Neuron (in vitro differentiated cells): ENCODE results near the gene MUC4.
"Not testable (repeated sequence)": the region's sequence is repeated elsewhere in the genome, so short reads cannot be mapped to it uniquely, and the experiment has no call there.

Experiments used
- H2AFZ ChIP-seq: one replicate; pipeline ENCODE4 v1.6.1; 2013; ENCODE audit warnings: low read depth, mild to moderate bottlenecking, inconsistent platforms, low read length, moderate library complexity
- H3K27me3 ChIP-seq: one replicate; pipeline ENCODE4 v1.6.1; 2013; ENCODE audit warnings: low read length; ENCODE audit not compliant: insufficient read depth
- H3K36me3 ChIP-seq: one replicate; pipeline ENCODE4 v1.6.1; 2013; ENCODE audit warnings: low read length; ENCODE audit not compliant: insufficient read depth
- H3K4me1 ChIP-seq: one replicate; pipeline ENCODE4 v1.6.1; 2013; ENCODE audit warnings: low read length; ENCODE audit not compliant: insufficient read depth
- H3K4me3 ChIP-seq: 2 replicates; pipeline ENCODE4 v1.5.1; 2013; ENCODE audit warnings: mild to moderate bottlenecking, low read length, moderate library complexity
- H3K9me3 ChIP-seq: one replicate; pipeline ENCODE4 v1.6.1; 2013; ENCODE audit warnings: low read length

The MUC4 gene

GRCh38 chr3:195815169-195815771 is 3.5 kb upstream of the MUC4 start:
- H3K27me3 ChIP-seq: peaks cover 43% of the 10 kb centered on the region
- H3K4me3 ChIP-seq: no peak overlapping the region
- peaks cover 6% of the 10 kb centered on the region for H3K9me3 ChIP-seq
- H2AFZ ChIP-seq: no peak overlapping the region
- H3K36me3 ChIP-seq: no peaks in the 10 kb centered on the region
- H3K4me1 ChIP-seq: no peaks in the 10 kb centered on the region

- no peaks in the 10 kb centered on the region for H3K36me3 ChIP-seq
- no peak overlapping the region for H2AFZ ChIP-seq
- peaks cover 6% of the 10 kb centered on the region for H3K9me3 ChIP-seq
- H3K4me1 ChIP-seq: no peaks in the 10 kb centered on the region
- H3K27me3 ChIP-seq: peaks cover 42% of the 10 kb centered on the region
- H3K4me3 ChIP-seq: no peak overlapping the region
Measured at GRCh38 chr3:195813916-195814640, 2.3 kb upstream of the MUC4 start.

GRCh38 chr3:195812366-195812765 is 637 bp upstream of the MUC4 start:
- Histone ChIP-seq H2AFZ (no peak overlapping the region), H3K4me3 (no peak overlapping the region), H3K9me3 (peaks cover 6% of the 10 kb centered on the region), H3K4me1 (no peaks in the 10 kb centered on the region), H3K27me3 (peaks cover 47% of the 10 kb centered on the region), H3K36me3 (no peaks in the 10 kb centered on the region)

DNA sequence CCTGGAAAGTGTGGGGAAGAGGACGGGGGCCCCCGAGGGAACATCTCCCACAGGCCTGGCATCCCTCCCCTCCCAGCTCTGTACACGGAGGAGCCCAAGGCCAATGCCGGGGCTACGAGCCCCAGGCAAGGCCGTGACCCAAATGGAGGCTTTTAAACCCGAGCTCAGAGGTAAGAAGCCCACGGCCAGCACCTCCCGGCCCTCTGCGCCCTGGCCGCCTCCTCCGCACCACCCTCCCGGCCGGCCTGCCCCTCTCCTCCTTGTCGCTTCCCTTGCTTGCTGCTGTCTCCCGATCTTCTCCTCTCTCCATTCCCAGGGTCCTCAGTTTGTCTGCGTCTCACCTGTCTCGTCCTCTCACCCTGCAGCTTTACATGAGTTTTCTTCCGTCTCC is 1.3 kb downstream of the MUC4 start:
- Histone ChIP-seq H3K9me3 (peaks cover 6% of the 10 kb centered on the region), H3K27me3 (peaks cover 51% of the 10 kb centered on the region), H3K36me3 (no peaks in the 10 kb centered on the region), H3K4me3 (no peak overlapping the region), H2AFZ (no peak overlapping the region), H3K4me1 (no peaks in the 10 kb centered on the region)

GRCh38 chr3:195809796-195810454 is 1.8 kb downstream of the MUC4 start:
- H3K4me3 ChIP-seq: no peak overlapping the region
- H3K9me3 ChIP-seq: peaks cover 6% of the 10 kb centered on the region
- H3K4me1 ChIP-seq: no peaks in the 10 kb centered on the region
- peaks cover 47% of the 10 kb centered on the region for H3K27me3 ChIP-seq
- no peaks in the 10 kb centered on the region for H3K36me3 ChIP-seq
- H2AFZ ChIP-seq: no peak overlapping the region

DNA sequence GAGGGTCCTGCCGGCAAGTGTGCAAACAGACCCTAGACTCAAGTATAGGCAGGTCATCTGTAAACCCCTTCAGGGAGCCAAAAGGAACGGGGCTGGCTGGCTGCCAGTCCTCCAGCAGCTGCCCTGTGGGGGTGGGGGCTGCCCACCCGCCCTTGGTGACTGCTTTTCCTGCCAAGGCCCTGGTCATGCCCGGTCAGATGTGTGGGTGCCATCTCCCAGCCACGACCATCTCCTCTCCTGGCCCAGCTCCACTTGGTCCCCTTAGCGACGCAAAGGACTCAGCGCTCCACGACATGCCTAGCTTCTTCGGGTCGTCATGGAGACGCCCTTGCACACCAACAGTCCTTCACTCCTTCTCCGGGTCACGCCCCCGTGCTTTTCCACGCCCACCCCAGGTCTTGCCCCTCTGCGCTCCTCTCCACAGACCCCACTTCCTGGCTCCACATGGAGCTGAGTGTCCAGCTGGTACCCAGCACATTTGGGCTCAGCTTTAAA is 2.4 kb downstream of the MUC4 start:
- Histone ChIP-seq H3K36me3 (no peaks in the 10 kb centered on the region), H3K4me3 (no peak overlapping the region), H3K27me3 (peaks cover 42% of the 10 kb centered on the region), H2AFZ (no peak overlapping the region), H3K9me3 (peaks cover 6% of the 10 kb centered on the region), H3K4me1 (no peaks in the 10 kb centered on the region)

DNA sequence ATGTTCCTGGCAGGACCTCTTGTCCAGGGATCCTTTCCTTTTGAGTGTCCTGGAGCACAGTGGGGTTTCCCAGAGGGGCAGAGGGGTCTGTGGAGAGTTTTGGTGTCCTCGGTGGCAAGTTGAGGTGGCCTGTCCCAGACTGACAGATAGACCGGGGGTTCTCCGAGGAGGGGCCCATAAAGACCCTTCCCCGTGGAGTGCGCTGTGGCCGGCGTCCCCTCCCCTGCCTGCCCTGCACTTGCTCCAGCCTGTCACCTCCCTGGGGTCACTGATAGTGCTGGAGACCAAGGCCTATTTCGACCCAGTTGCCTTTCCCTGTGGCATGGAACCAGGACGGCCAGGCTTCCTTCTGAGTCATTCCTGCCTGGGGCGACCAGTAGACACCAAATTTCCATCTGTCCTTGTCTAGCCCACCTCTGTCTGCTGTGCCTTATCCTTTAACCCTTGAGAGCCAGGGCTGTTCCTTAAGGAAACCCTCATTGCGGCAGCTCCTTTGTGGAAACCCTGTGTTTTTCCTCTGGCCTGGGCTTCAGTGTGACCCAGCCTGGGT is 2.9 kb downstream of the MUC4 start:
- no peak overlapping the region for H2AFZ ChIP-seq
- H3K36me3 ChIP-seq: no peaks in the 10 kb centered on the region
- H3K27me3 ChIP-seq: peaks cover 37% of the 10 kb centered on the region
- H3K9me3 ChIP-seq: peaks cover 6% of the 10 kb centered on the region
- no peaks in the 10 kb centered on the region for H3K4me1 ChIP-seq
- H3K4me3 ChIP-seq: no peak overlapping the region

DNA sequence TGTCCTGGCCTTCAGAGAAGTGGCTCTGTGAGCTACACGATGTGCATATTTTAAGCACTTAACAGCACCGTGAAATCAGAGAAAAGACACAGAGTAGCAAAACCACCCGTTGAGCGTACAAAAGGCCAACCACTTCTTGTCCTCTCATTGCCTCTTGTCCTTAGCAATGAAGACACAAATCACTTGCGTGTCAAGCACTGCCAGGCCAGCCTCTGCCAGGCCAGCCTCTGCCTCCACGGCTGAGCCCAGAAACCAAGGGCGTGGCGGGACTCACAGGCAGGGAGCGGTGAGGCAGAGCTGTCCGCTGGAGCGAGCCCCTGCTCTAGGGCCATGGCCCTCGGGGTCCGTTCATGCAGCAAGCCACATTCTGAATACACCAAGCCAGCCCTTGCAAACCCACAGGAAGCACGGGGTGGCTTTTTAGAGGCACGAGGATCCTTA is 4.0 kb downstream of the MUC4 start:
- Histone ChIP-seq H3K9me3 (peaks cover 3% of the 10 kb centered on the region), H3K4me3 (no peak overlapping the region), H3K36me3 (no peaks in the 10 kb centered on the region), H3K4me1 (no peaks in the 10 kb centered on the region), H2AFZ (no peak overlapping the region), H3K27me3 (peaks cover 36% of the 10 kb centered on the region)

DNA sequence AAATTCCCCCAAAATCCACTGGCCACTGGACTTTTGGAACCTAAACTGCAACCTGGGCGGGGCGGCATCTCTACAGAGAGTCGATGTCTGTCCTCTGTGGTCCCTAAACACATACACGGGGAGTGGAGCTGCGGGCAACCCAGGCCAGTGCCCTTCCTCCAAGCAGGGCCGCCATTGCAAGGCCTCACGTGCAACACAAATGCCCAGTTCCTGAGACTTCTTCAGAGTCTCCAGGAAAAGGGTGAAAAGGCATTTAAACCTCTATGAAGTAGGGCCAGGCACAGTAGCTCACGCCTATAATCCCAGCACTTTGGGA is 4.9 kb downstream of the MUC4 start:
- Histone ChIP-seq H3K9me3 (no peaks in the 10 kb centered on the region), H3K36me3 (no peaks in the 10 kb centered on the region), H3K27me3 (peaks cover 36% of the 10 kb centered on the region), H3K4me3 (no peak overlapping the region), H3K4me1 (no peaks in the 10 kb centered on the region), H2AFZ (no peak overlapping the region)

- peaks cover 36% of the 10 kb centered on the region for H3K27me3 ChIP-seq
- H3K9me3 ChIP-seq: no peaks in the 10 kb centered on the region
- H3K4me3 ChIP-seq: no peak overlapping the region
- H3K36me3 ChIP-seq: no peaks in the 10 kb centered on the region
- H2AFZ ChIP-seq: no peak overlapping the region
- no peaks in the 10 kb centered on the region for H3K4me1 ChIP-seq
Measured at GRCh38 chr3:195806211-195806915, 5.4 kb downstream of the MUC4 start.

- H3K27me3 ChIP-seq: peaks cover 39% of the 10 kb centered on the region
- not testable (repeated sequence) for H3K36me3 ChIP-seq, H3K4me1 ChIP-seq, H2AFZ ChIP-seq, H3K9me3 ChIP-seq, H3K4me3 ChIP-seq
Measured at GRCh38 chr3:195805588-195805987, 6.1 kb downstream of the MUC4 start.

- Histone ChIP-seq H3K4me3 (no peak overlapping the region), H3K36me3 (no peaks in the 10 kb centered on the region), H2AFZ (no peak overlapping the region), H3K27me3 (peaks cover 38% of the 10 kb centered on the region), H3K9me3 (no peaks in the 10 kb centered on the region), H3K4me1 (no peaks in the 10 kb centered on the region)
Measured at GRCh38 chr3:195805181-195805580, 6.5 kb downstream of the MUC4 start.
